ENCODE data around the gene TMEM132A. TPM values are rescaled to one million over a fixed set of nuclear protein-coding genes. Genes with fewer than 3 reads are reported as not detected.

The TMEM132A gene
- total RNA-seq, 1 experiment from 2014 or later, result 84.2 TPM

- POLR2A ChIA-PET (ENCODE audit: unreplicated experiment), result no interaction called here
- ATAC-seq (no peak), DNase-seq (no peak)
- no peaks in the 10 kb centered on the region for H3K4me1 ChIP-seq (ENCODE audit: insufficient read depth, low read length)
- H4K20me1 ChIP-seq (ENCODE audit: low read length), result no peaks in the 10 kb centered on the region
- no peaks in the 10 kb centered on the region for H3K9me3 ChIP-seq (ENCODE audit: low read length)
- no peak for TF ChIP-seq EZH2 (IDR thresholded peaks at IDR 0.05; ENCODE audit: low read length, unreplicated experiment)
- H3K36me3 ChIP-seq (ENCODE audit: low read depth, low read length), result peaks cover 11% of the 10 kb centered on the region; the same call in 1 of the 2 replicates
- no peaks in the 10 kb centered on the region for H3K79me2 ChIP-seq (ENCODE audit: low read length)
- intact Hi-C loops (cut with micrococcal nuclease), result no loop called here
- H3K9ac ChIP-seq (ENCODE audit: low read length), result no peak overlapping the region
- no peaks in the 10 kb centered on the region for H3K27me3 ChIP-seq (ENCODE audit: low read length)
- H3K4me3 ChIP-seq (ENCODE audit: low read length), result no peak overlapping the region
- BruUV-seq (replicated peaks), result no TSS peak
- H3K27ac ChIP-seq (ENCODE audit: low read length), result no peak overlapping the region
- no peak overlapping the region for H2AFZ ChIP-seq (ENCODE audit: low read length)
- no peaks in the 10 kb centered on the region for H3K9me2 ChIP-seq (replicated peaks; ENCODE audit: low read length)
- H3F3A ChIP-seq (ENCODE audit: low read length, unreplicated experiment), result no peaks in the 10 kb centered on the region
- CTCF ChIA-PET, result no interaction called here
- no peak overlapping the region for H3K4me2 ChIP-seq (ENCODE audit: low read length)
Observed at GRCh38 chr11:60935676-60936442, 11.6 kb downstream of the TMEM132A start.

- Histone ChIP-seq H3K27ac (ENCODE audit: low read length) (no peak overlapping the region), H2AFZ (ENCODE audit: low read length) (no peak overlapping the region), H3K27me3 (ENCODE audit: low read length) (no peaks in the 10 kb centered on the region), H3K4me3 (ENCODE audit: low read length) (no peak overlapping the region), H4K20me1 (ENCODE audit: low read length) (no peaks in the 10 kb centered on the region), H3K4me1 (ENCODE audit: insufficient read depth, low read length) (no peaks in the 10 kb centered on the region), H3K9ac (ENCODE audit: low read length) (no peak overlapping the region), H3K9me2 (replicated peaks; ENCODE audit: low read length) (no peaks in the 10 kb centered on the region), H3K9me3 (ENCODE audit: low read length) (no peaks in the 10 kb centered on the region), H3K4me2 (ENCODE audit: low read length) (no peak overlapping the region), H3F3A (ENCODE audit: low read length, unreplicated experiment) (no peaks in the 10 kb centered on the region), H3K36me3 (ENCODE audit: low read depth, low read length) (peaks cover 6% of the 10 kb centered on the region; the same call in 1 of the 2 replicates), H3K79me2 (ENCODE audit: low read length) (no peaks in the 10 kb centered on the region)
- DNase-seq (no peak), ATAC-seq (no peak)
- TF ChIP-seq EZH2phosphoT487 (IDR thresholded peaks at IDR 0.05; ENCODE audit: borderline replicate concordance, low read length), result no peak
- TF ChIP-seq EZH2 (IDR thresholded peaks at IDR 0.05; ENCODE audit: low read length, unreplicated experiment), result no peak
- no peak for TF ChIP-seq CTCF (conservative IDR thresholded peaks at IDR 0.05; ENCODE audit: low read depth, low read length)
- no TSS peak for BruUV-seq (replicated peaks)
- intact Hi-C loops (cut with micrococcal nuclease), result no loop called here
- ChIA-PET CTCF (no interaction called here), POLR2A (ENCODE audit: unreplicated experiment) (interaction anchor here (0.6 kb wide), 1 partner anchor 18 kb away, joined by 3 read pairs; no protein-coding TSS in a partner anchor)
Observed at GRCh38 chr11:60936467-60937143, 12.3 kb downstream of the TMEM132A start.

GRCh38 chr11:60937144-60937527 lies 12.9 kb downstream of the TMEM132A start:
- CTCF ChIA-PET, result no interaction called here
- Histone ChIP-seq H4K20me1 (ENCODE audit: low read length) (no peaks in the 10 kb centered on the region), H3K9me3 (ENCODE audit: low read length) (no peaks in the 10 kb centered on the region), H3K27ac (ENCODE audit: low read length) (no peak overlapping the region), H3K4me3 (ENCODE audit: low read length) (no peak overlapping the region), H3K9ac (ENCODE audit: low read length) (no peak overlapping the region), H3F3A (ENCODE audit: low read length, unreplicated experiment) (no peaks in the 10 kb centered on the region), H3K4me2 (ENCODE audit: low read length) (no peak overlapping the region), H3K36me3 (ENCODE audit: low read depth, low read length) (0 out of 2 replicates have a peak, but pooled peaks cover 2% of the 10 kb centered on the region), H3K79me2 (ENCODE audit: low read length) (no peaks in the 10 kb centered on the region), H3K4me1 (ENCODE audit: insufficient read depth, low read length) (no peaks in the 10 kb centered on the region), H3K9me2 (replicated peaks; ENCODE audit: low read length) (no peaks in the 10 kb centered on the region), H2AFZ (ENCODE audit: low read length) (no peak overlapping the region), H3K27me3 (ENCODE audit: low read length) (no peaks in the 10 kb centered on the region)
- ATAC-seq (no peak), DNase-seq (no peak)
- POLR2A ChIA-PET (ENCODE audit: unreplicated experiment), result interaction anchor here (0.6 kb wide), 1 partner anchor 17 kb away, joined by 3 read pairs; no protein-coding TSS in a partner anchor
- intact Hi-C loops (cut with micrococcal nuclease), result no loop called here
- TF ChIP-seq EZH2phosphoT487 (IDR thresholded peaks at IDR 0.05; ENCODE audit: borderline replicate concordance, low read length) (no peak), EZH2 (IDR thresholded peaks at IDR 0.05; ENCODE audit: low read length, unreplicated experiment) (no peak), CTCF (conservative IDR thresholded peaks at IDR 0.05; ENCODE audit: low read depth, low read length) (no peak)
- no TSS peak for BruUV-seq (replicated peaks)

Measured in PC-3 (cell line).